Activated CD4-positive, alpha-beta T cell treated with anti-CD3 and anti-CD28 coated beads, Interleukin-2, amount 10 ng/mL, durations not matched to agents 7 days and 5 days (primary cell): Measurements from ENCODE around the gene PLPP4. TPM values are rescaled to one million over a fixed set of nuclear protein-coding genes. Genes with fewer than 3 reads are reported as not detected.

Experiments
- CTCF ChIA-PET: fragments of 350-600 bp; sonication (Branson Sonifier 250); formaldehyde crosslinking; loops from one replicate; lab custom pipeline; 2021; ENCODE audit warnings: antibody characterized with exemption; lab: Charles Lee
- POLR2A ChIA-PET: fragments of 350-600 bp; sonication (Branson Sonifier 250); formaldehyde crosslinking; loops from one replicate; lab custom pipeline; 2021; ENCODE audit warnings: antibody characterized with exemption; lab: Charles Lee
- DNase-seq: peaks from one replicate; pipeline ENCODE4 v3.0.0-alpha.2; 2020
- H3K27ac Mint-ChIP-seq: one replicate; pipeline ENCODE4 v1.8.0; 2021; ENCODE audit warnings: mild to moderate bottlenecking, moderate library complexity, mixed read lengths
- H3K27me3 Mint-ChIP-seq: one replicate; pipeline ENCODE4 v1.8.0; 2021; ENCODE audit warnings: mixed read lengths
- H3K36me3 Mint-ChIP-seq: one replicate; pipeline ENCODE4 v1.8.0; 2021; ENCODE audit warnings: low read depth, mixed read lengths
- H3K4me1 Mint-ChIP-seq: one replicate; pipeline ENCODE4 v1.8.0; 2021; ENCODE audit warnings: mixed read lengths
- H3K4me3 Mint-ChIP-seq: one replicate; pipeline ENCODE4 v1.8.0; 2021; ENCODE audit warnings: mild to moderate bottlenecking, moderate library complexity, mixed read lengths
- H3K9me3 Mint-ChIP-seq: one replicate; pipeline ENCODE4 v1.8.0; 2021; ENCODE audit warnings: mixed read lengths
- total RNA-seq, 2 experiments: library from RNA; stranded (reverse); gene quantifications; one replicate each; pipeline ENCODE4 v1.2.3, GENCODE V29; 2021

Gene PLPP4
- total RNA-seq, 2 experiments from 2014 or later = not detected

- no peaks in the 10 kb centered on the region for H3K27me3 Mint-ChIP-seq
- ChIA-PET CTCF (no interaction called here), POLR2A (no interaction called here)
- no peak for DNase-seq
- H3K4me3 Mint-ChIP-seq = no peak overlapping the region
- H3K27ac Mint-ChIP-seq = no peak overlapping the region
- no peaks in the 10 kb centered on the region for H3K36me3 Mint-ChIP-seq
- no peaks in the 10 kb centered on the region for H3K9me3 Mint-ChIP-seq
- H3K4me1 Mint-ChIP-seq = no peaks in the 10 kb centered on the region
Observed at GRCh38 chr10:120601999-120602398, 145.0 kb downstream of the PLPP4 start.

GRCh38 chr10:120605410-120605809 lies 148.4 kb downstream of the PLPP4 start:
- CTCF ChIA-PET = no interaction called here
- no peaks in the 10 kb centered on the region for H3K9me3 Mint-ChIP-seq
- H3K36me3 Mint-ChIP-seq = no peaks in the 10 kb centered on the region
- no peak overlapping the region for H3K27ac Mint-ChIP-seq
- no peaks in the 10 kb centered on the region for H3K27me3 Mint-ChIP-seq
- DNase-seq = no peak
- H3K4me3 Mint-ChIP-seq = no peak overlapping the region
- POLR2A ChIA-PET = no interaction called here
- no peaks in the 10 kb centered on the region for H3K4me1 Mint-ChIP-seq

- ChIA-PET CTCF (no interaction called here), POLR2A (no interaction called here)
- no peaks in the 10 kb centered on the region for H3K9me3 Mint-ChIP-seq
- no peak overlapping the region for H3K27ac Mint-ChIP-seq
- no peak overlapping the region for H3K4me3 Mint-ChIP-seq
- DNase-seq = no peak
- H3K27me3 Mint-ChIP-seq = no peaks in the 10 kb centered on the region
- H3K36me3 Mint-ChIP-seq = no peaks in the 10 kb centered on the region
- H3K4me1 Mint-ChIP-seq = no peaks in the 10 kb centered on the region
Observed at GRCh38 chr10:120606051-120606764, 149.2 kb downstream of the PLPP4 start.

GRCh38 chr10:120607016-120607709 lies 150.1 kb downstream of the PLPP4 start:
- DNase-seq = no peak
- H3K27ac Mint-ChIP-seq = no peak overlapping the region
- H3K9me3 Mint-ChIP-seq = no peaks in the 10 kb centered on the region
- H3K27me3 Mint-ChIP-seq = no peaks in the 10 kb centered on the region
- CTCF ChIA-PET = no interaction called here
- H3K36me3 Mint-ChIP-seq = no peaks in the 10 kb centered on the region
- H3K4me1 Mint-ChIP-seq = no peaks in the 10 kb centered on the region
- H3K4me3 Mint-ChIP-seq = no peak overlapping the region
- POLR2A ChIA-PET = no interaction called here

GRCh38 chr10:120607710-120608703 lies 151.0 kb downstream of the PLPP4 start:
- Mint-ChIP-seq H3K27me3 (no peaks in the 10 kb centered on the region), H3K27ac (no peak overlapping the region), H3K4me1 (no peaks in the 10 kb centered on the region), H3K36me3 (no peaks in the 10 kb centered on the region), H3K9me3 (no peaks in the 10 kb centered on the region), H3K4me3 (no peak overlapping the region)
- POLR2A ChIA-PET = interaction anchor here (0.6 kb wide), 1 partner anchor 9 kb away, joined by 5 read pairs; no protein-coding TSS in a partner anchor
- CTCF ChIA-PET = no interaction called here
- no peak for DNase-seq

- Mint-ChIP-seq H3K4me3 (no peak overlapping the region), H3K27ac (no peak overlapping the region), H3K27me3 (no peaks in the 10 kb centered on the region), H3K9me3 (no peaks in the 10 kb centered on the region), H3K36me3 (no peaks in the 10 kb centered on the region), H3K4me1 (no peaks in the 10 kb centered on the region)
- POLR2A ChIA-PET = interaction anchor here (0.6 kb wide), 1 partner anchor 10 kb away, joined by 5 read pairs; no protein-coding TSS in a partner anchor
- DNase-seq = no peak
- CTCF ChIA-PET = no interaction called here
Observed at GRCh38 chr10:120609006-120609405, 152.0 kb downstream of the PLPP4 start.

- CTCF ChIA-PET = interaction anchor here (1.5 kb wide), 1 partner anchor 54 kb away, joined by 3 read pairs; no protein-coding TSS in a partner anchor
- no peak overlapping the region for H3K4me3 Mint-ChIP-seq
- POLR2A ChIA-PET = no interaction called here
Observed at GRCh38 chr10:120610791-120611190, 153.8 kb downstream of the PLPP4 start.

GRCh38 chr10:120612756-120613155 lies 155.7 kb downstream of the PLPP4 start:
- H3K27me3 Mint-ChIP-seq = no peaks in the 10 kb centered on the region
- H3K9me3 Mint-ChIP-seq = peaks cover 7% of the 10 kb centered on the region
- no peak overlapping the region for H3K4me3 Mint-ChIP-seq
- ChIA-PET POLR2A (no interaction called here), CTCF (no interaction called here)
- H3K27ac Mint-ChIP-seq = no peak overlapping the region
- no peak for DNase-seq
- H3K4me1 Mint-ChIP-seq = no peaks in the 10 kb centered on the region
- no peaks in the 10 kb centered on the region for H3K36me3 Mint-ChIP-seq

More at GRCh38 chr10:120610791-120611190, 153.8 kb downstream of the PLPP4 start:
- Mint-ChIP-seq H3K9me3 (peaks cover 5% of the 10 kb centered on the region), H3K4me1 (no peaks in the 10 kb centered on the region), H3K27me3 (no peaks in the 10 kb centered on the region), H3K36me3 (no peaks in the 10 kb centered on the region), H3K27ac (no peak overlapping the region)
- no peak for DNase-seq

- Mint-ChIP-seq H3K9me3 (peaks cover 7% of the 10 kb centered on the region), H3K4me3 (no peak overlapping the region), H3K36me3 (no peaks in the 10 kb centered on the region), H3K4me1 (no peaks in the 10 kb centered on the region), H3K27me3 (no peaks in the 10 kb centered on the region), H3K27ac (no peak overlapping the region)
- DNase-seq = no peak
- ChIA-PET CTCF (no interaction called here), POLR2A (no interaction called here)
Observed at GRCh38 chr10:120613180-120613579, 156.2 kb downstream of the PLPP4 start.

- ChIA-PET CTCF (no interaction called here), POLR2A (no interaction called here)
- Mint-ChIP-seq H3K27me3 (no peaks in the 10 kb centered on the region), H3K4me1 (no peaks in the 10 kb centered on the region), H3K36me3 (no peaks in the 10 kb centered on the region), H3K4me3 (no peak overlapping the region), H3K27ac (no peak overlapping the region), H3K9me3 (peaks cover 7% of the 10 kb centered on the region)
- DNase-seq = no peak
Observed at GRCh38 chr10:120614680-120615079, 157.7 kb downstream of the PLPP4 start.

GRCh38 chr10:120616311-120616911 lies 159.4 kb downstream of the PLPP4 start:
- peaks cover 10% of the 10 kb centered on the region for H3K9me3 Mint-ChIP-seq
- H3K27ac Mint-ChIP-seq = no peak overlapping the region
- no peaks in the 10 kb centered on the region for H3K36me3 Mint-ChIP-seq
- DNase-seq = no peak
- no peaks in the 10 kb centered on the region for H3K27me3 Mint-ChIP-seq
- no peaks in the 10 kb centered on the region for H3K4me1 Mint-ChIP-seq
- ChIA-PET CTCF (no interaction called here), POLR2A (no interaction called here)
- H3K4me3 Mint-ChIP-seq = no peak overlapping the region

GRCh38 chr10:120628197-120628596 lies 171.2 kb downstream of the PLPP4 start:
- no peaks in the 10 kb centered on the region for H3K4me1 Mint-ChIP-seq
- H3K9me3 Mint-ChIP-seq = no peaks in the 10 kb centered on the region
- POLR2A ChIA-PET = no interaction called here
- no peak overlapping the region for H3K27ac Mint-ChIP-seq
- no peak overlapping the region for H3K4me3 Mint-ChIP-seq
- peaks cover 2% of the 10 kb centered on the region for H3K27me3 Mint-ChIP-seq
- H3K36me3 Mint-ChIP-seq = no peaks in the 10 kb centered on the region
- DNase-seq = no peak
- CTCF ChIA-PET = no interaction called here
